GM06990 (cell line): Measurements from ENCODE around the gene TRPM3.

Experiments used
- DNase-seq: peaks from one replicate; pipeline ENCODE4 v3.0.0-alpha.2; 2011; ENCODE audit not compliant: insufficient read length; ENCODE audit errors: extremely low read depth
- H3K27me3 ChIP-seq: replicated peaks from 2 replicates; pipeline ENCODE4 v1.6.0; 2011; ENCODE audit warnings: low read length; ENCODE audit not compliant: control insufficient read depth, insufficient read depth
- H3K36me3 ChIP-seq: 2 replicates; pipeline ENCODE4 v1.5.1; 2011; ENCODE audit warnings: low read length; ENCODE audit not compliant: control insufficient read depth, insufficient read depth
- H3K4me3 ChIP-seq: replicated peaks from 2 replicates; pipeline ENCODE4 v1.5.1; 2011; ENCODE audit warnings: low read depth, mild to moderate bottlenecking, control low read depth, low read length
- CTCF ChIP-seq: IDR thresholded peaks from 2 replicates; pipeline ENCODE4 v1.5.1; 2011; ENCODE audit warnings: low read length, control low read depth, mild to moderate bottlenecking, inconsistent platforms; ENCODE audit not compliant: insufficient read depth, poor library complexity, severe bottlenecking

The TRPM3 gene

GRCh38 chr9:70506159-70506558, 615.3 kb downstream of the TRPM3 start:
- no peak overlapping the region for H3K4me3 ChIP-seq
- no peak for DNase-seq
- TF ChIP-seq CTCF, result no peak
- H3K27me3 ChIP-seq, result no peaks in the 10 kb centered on the region
- no peaks in the 10 kb centered on the region for H3K36me3 ChIP-seq

DNA sequence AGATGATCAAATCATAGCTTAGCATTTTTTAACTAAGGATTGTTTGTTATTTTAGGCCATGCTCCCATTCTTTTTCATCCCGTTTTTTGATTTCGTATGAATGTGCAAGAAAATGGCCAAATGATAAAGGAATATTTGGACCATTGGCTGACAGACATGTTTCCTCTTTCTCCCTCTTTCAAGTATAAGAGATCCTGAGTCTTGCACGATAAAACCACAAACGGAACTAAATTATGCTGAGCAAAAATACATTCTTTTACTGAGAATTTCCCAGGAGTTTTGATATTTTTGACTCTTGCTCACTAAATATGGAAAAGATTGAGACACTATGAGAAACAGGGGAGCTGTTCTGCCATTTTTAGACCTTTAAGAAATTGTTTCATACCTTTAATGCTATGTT, 616.6 kb downstream of the TRPM3 start:
- no peaks in the 10 kb centered on the region for H3K36me3 ChIP-seq
- H3K4me3 ChIP-seq, result no peak overlapping the region
- no peak for TF ChIP-seq CTCF
- no peak for DNase-seq
- H3K27me3 ChIP-seq, result no peaks in the 10 kb centered on the region

- no peak for DNase-seq
- Histone ChIP-seq H3K4me3 (no peak overlapping the region), H3K36me3 (no peaks in the 10 kb centered on the region), H3K27me3 (no peaks in the 10 kb centered on the region)
- TF ChIP-seq CTCF, result no peak
Measured at GRCh38 chr9:70502690-70503089, 618.7 kb downstream of the TRPM3 start.

- Histone ChIP-seq H3K27me3 (no peaks in the 10 kb centered on the region), H3K4me3 (no peak overlapping the region), H3K36me3 (no peaks in the 10 kb centered on the region)
- DNase-seq, result no peak
- TF ChIP-seq CTCF, result no peak
Measured at GRCh38 chr9:70500793-70501192, 620.6 kb downstream of the TRPM3 start.

GRCh38 chr9:70499621-70500020, 621.8 kb downstream of the TRPM3 start:
- no peaks in the 10 kb centered on the region for H3K36me3 ChIP-seq
- DNase-seq, result no peak
- H3K27me3 ChIP-seq, result no peaks in the 10 kb centered on the region; the same call in 1 of the 2 replicates
- no peak for TF ChIP-seq CTCF
- no peak overlapping the region for H3K4me3 ChIP-seq

DNA sequence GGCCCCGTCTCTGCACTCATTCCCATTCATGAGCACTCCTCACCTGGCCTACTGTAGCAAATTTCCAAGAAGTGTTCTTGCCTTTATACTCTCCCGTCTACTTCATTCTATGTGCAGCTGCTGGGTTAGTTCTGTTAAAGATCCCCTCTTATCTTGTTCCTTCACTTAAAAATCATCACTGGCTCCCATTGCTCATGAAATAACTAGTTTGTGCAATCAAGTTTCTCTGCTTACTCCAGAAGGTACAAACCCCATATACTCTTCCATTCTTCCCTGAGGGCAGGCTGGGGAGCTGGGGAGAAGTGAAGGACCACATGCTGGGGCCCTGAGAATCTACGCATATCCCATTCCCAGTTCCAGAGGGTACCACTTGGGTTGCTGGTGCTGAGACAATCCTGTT, 622.6 kb downstream of the TRPM3 start:
- no peak for TF ChIP-seq CTCF

More for the DNA sequence above, 622.6 kb downstream of the TRPM3 start:
- Histone ChIP-seq H3K36me3 (no peaks in the 10 kb centered on the region), H3K4me3 (no peak overlapping the region), H3K27me3 (no peaks in the 10 kb centered on the region; the same call in 1 of the 2 replicates)
- no peak for DNase-seq
